Measurements from ENCODE around the gene SDC3. TPM values are rescaled to one million over a fixed set of nuclear protein-coding genes. Genes with fewer than 3 reads are reported as not detected.
"Not testable (repeated sequence)": the region's sequence is repeated elsewhere in the genome, so short reads cannot be mapped to it uniquely, and the experiment has no call there.

SDC3 gene
- polyA plus RNA-seq, 1 donor: 51.8 TPM

GRCh38 chr1:30875916-30876315 lies 32.6 kb downstream of the SDC3 start:
- Histone ChIP-seq H3K4me1 (ENCODE audit: control insufficient read depth, insufficient read depth, low read length) (peaks cover 4% of the 10 kb centered on the region), H3K27me3 (ENCODE audit: control insufficient read depth, insufficient read depth, low read length) (no peaks in the 10 kb centered on the region), H3K9me3 (ENCODE audit: control insufficient read depth, low read depth, low read length) (peaks cover 22% of the 10 kb centered on the region), H3K4me3 (ENCODE audit: low read length) (no peak overlapping the region), H3K36me3 (ENCODE audit: control insufficient read depth, insufficient read depth, low read length) (peaks cover 43% of the 10 kb centered on the region), H3K27ac (ENCODE audit: low read length) (no peak overlapping the region)
- 80% methylated on average over 1 of the region's 11 CpGs for WGBS (ENCODE audit: insufficient coverage, low lambda C conversion rate)
- DNase-seq: no peak

GRCh38 chr1:30875197-30875596 lies 33.4 kb downstream of the SDC3 start:
- Histone ChIP-seq H3K27me3 (ENCODE audit: control insufficient read depth, insufficient read depth, low read length) (no peaks in the 10 kb centered on the region), H3K9me3 (ENCODE audit: control insufficient read depth, low read depth, low read length) (peaks cover 22% of the 10 kb centered on the region), H3K27ac (ENCODE audit: low read length) (no peak overlapping the region), H3K4me3 (ENCODE audit: low read length) (no peak overlapping the region), H3K36me3 (ENCODE audit: control insufficient read depth, insufficient read depth, low read length) (peaks cover 43% of the 10 kb centered on the region), H3K4me1 (ENCODE audit: control insufficient read depth, insufficient read depth, low read length) (peaks cover 4% of the 10 kb centered on the region)
- no CpG with 5 or more reads among the region's 6 CpGs for WGBS (ENCODE audit: insufficient coverage, low lambda C conversion rate)
- no peak for DNase-seq

- Histone ChIP-seq H3K27ac (ENCODE audit: low read length) (no peak overlapping the region), H3K27me3 (ENCODE audit: control insufficient read depth, insufficient read depth, low read length) (no peaks in the 10 kb centered on the region)
- WGBS (ENCODE audit: insufficient coverage, low lambda C conversion rate): no CpG with 5 or more reads among the region's 11 CpGs
Measured at GRCh38 chr1:30874176-30874575, 34.4 kb downstream of the SDC3 start.

GRCh38 chr1:30872948-30873263 lies 35.7 kb downstream of the SDC3 start:
- no CpG with 5 or more reads among the region's 4 CpGs for WGBS (ENCODE audit: insufficient coverage, low lambda C conversion rate)
- Histone ChIP-seq H3K4me1 (ENCODE audit: control insufficient read depth, insufficient read depth, low read length) (no peaks in the 10 kb centered on the region), H3K4me3 (ENCODE audit: low read length) (no peak overlapping the region), H3K27ac (ENCODE audit: low read length) (no peak overlapping the region), H3K27me3 (ENCODE audit: control insufficient read depth, insufficient read depth, low read length) (no peaks in the 10 kb centered on the region), H3K9me3 (ENCODE audit: control insufficient read depth, low read depth, low read length) (peaks cover 22% of the 10 kb centered on the region), H3K36me3 (ENCODE audit: control insufficient read depth, insufficient read depth, low read length) (peaks cover 43% of the 10 kb centered on the region)
- DNase-seq: no peak

More at GRCh38 chr1:30874176-30874575, 34.4 kb downstream of the SDC3 start:
- DNase-seq: no peak
- Histone ChIP-seq H3K36me3 (ENCODE audit: control insufficient read depth, insufficient read depth, low read length) (peaks cover 43% of the 10 kb centered on the region), H3K4me3 (ENCODE audit: low read length) (no peak overlapping the region), H3K4me1 (ENCODE audit: control insufficient read depth, insufficient read depth, low read length) (peaks cover 4% of the 10 kb centered on the region), H3K9me3 (ENCODE audit: control insufficient read depth, low read depth, low read length) (peaks cover 22% of the 10 kb centered on the region)

- DNase-seq: no peak
- peaks cover 43% of the 10 kb centered on the region for H3K36me3 ChIP-seq (ENCODE audit: control insufficient read depth, insufficient read depth, low read length)
Measured at GRCh38 chr1:30872033-30872947, 36.3 kb downstream of the SDC3 start.

GRCh38 chr1:30871276-30871871 lies 37.2 kb downstream of the SDC3 start:
- peaks cover 22% of the 10 kb centered on the region for H3K9me3 ChIP-seq (ENCODE audit: control insufficient read depth, low read depth, low read length)
- DNase-seq: no peak
- H3K27me3 ChIP-seq (ENCODE audit: control insufficient read depth, insufficient read depth, low read length): no peaks in the 10 kb centered on the region
- H3K4me3 ChIP-seq (ENCODE audit: low read length): no peak overlapping the region
- no CpG with 5 or more reads among the region's 6 CpGs for WGBS (ENCODE audit: insufficient coverage, low lambda C conversion rate)
- no peaks in the 10 kb centered on the region for H3K4me1 ChIP-seq (ENCODE audit: control insufficient read depth, insufficient read depth, low read length)
- peaks cover 38% of the 10 kb centered on the region for H3K36me3 ChIP-seq (ENCODE audit: control insufficient read depth, insufficient read depth, low read length)
- H3K27ac ChIP-seq (ENCODE audit: low read length): no peak overlapping the region

More at GRCh38 chr1:30872033-30872947, 36.3 kb downstream of the SDC3 start:
- WGBS (ENCODE audit: insufficient coverage, low lambda C conversion rate): no CpG with 5 or more reads among the region's 9 CpGs
- Histone ChIP-seq H3K27me3 (ENCODE audit: control insufficient read depth, insufficient read depth, low read length) (no peaks in the 10 kb centered on the region), H3K9me3 (ENCODE audit: control insufficient read depth, low read depth, low read length) (peaks cover 22% of the 10 kb centered on the region), H3K4me3 (ENCODE audit: low read length) (no peak overlapping the region), H3K4me1 (ENCODE audit: control insufficient read depth, insufficient read depth, low read length) (no peaks in the 10 kb centered on the region), H3K27ac (ENCODE audit: low read length) (no peak overlapping the region)

- WGBS (ENCODE audit: insufficient coverage, low lambda C conversion rate): no CpG with 5 or more reads among the region's 4 CpGs
- H3K36me3 ChIP-seq (ENCODE audit: control insufficient read depth, insufficient read depth, low read length): peaks cover 34% of the 10 kb centered on the region
- H3K27ac ChIP-seq (ENCODE audit: low read length): no peak overlapping the region
- H3K4me3 ChIP-seq (ENCODE audit: low read length): no peak overlapping the region
- no peaks in the 10 kb centered on the region for H3K27me3 ChIP-seq (ENCODE audit: control insufficient read depth, insufficient read depth, low read length)
- H3K9me3 ChIP-seq (ENCODE audit: control insufficient read depth, low read depth, low read length): peaks cover 22% of the 10 kb centered on the region
- no peak for DNase-seq
- no peaks in the 10 kb centered on the region for H3K4me1 ChIP-seq (ENCODE audit: control insufficient read depth, insufficient read depth, low read length)
Measured at GRCh38 chr1:30870656-30871055, 37.9 kb downstream of the SDC3 start.

- Histone ChIP-seq H3K27ac (ENCODE audit: low read length) (no peak overlapping the region), H3K36me3 (ENCODE audit: control insufficient read depth, insufficient read depth, low read length) (peaks cover 33% of the 10 kb centered on the region), H3K4me1 (ENCODE audit: control insufficient read depth, insufficient read depth, low read length) (no peaks in the 10 kb centered on the region), H3K4me3 (ENCODE audit: low read length) (no peak overlapping the region), H3K9me3 (ENCODE audit: control insufficient read depth, low read depth, low read length) (peaks cover 22% of the 10 kb centered on the region), H3K27me3 (ENCODE audit: control insufficient read depth, insufficient read depth, low read length) (no peaks in the 10 kb centered on the region)
- WGBS (ENCODE audit: insufficient coverage, low lambda C conversion rate): no CpG with 5 or more reads among the region's 3 CpGs
- no peak for DNase-seq
Measured at GRCh38 chr1:30870035-30870434, 38.5 kb downstream of the SDC3 start.

- no CpG with 5 or more reads among the region's 13 CpGs for WGBS (ENCODE audit: insufficient coverage, low lambda C conversion rate)
- Histone ChIP-seq H3K4me3 (ENCODE audit: low read length) (no peak overlapping the region), H3K27me3 (ENCODE audit: control insufficient read depth, insufficient read depth, low read length) (no peaks in the 10 kb centered on the region), H3K9me3 (ENCODE audit: control insufficient read depth, low read depth, low read length) (peaks cover 18% of the 10 kb centered on the region), H3K27ac (ENCODE audit: low read length) (no peak overlapping the region), H3K4me1 (ENCODE audit: control insufficient read depth, insufficient read depth, low read length) (no peaks in the 10 kb centered on the region), H3K36me3 (ENCODE audit: control insufficient read depth, insufficient read depth, low read length) (peaks cover 22% of the 10 kb centered on the region)
- DNase-seq: no peak
Measured at GRCh38 chr1:30868833-30869435, 39.6 kb downstream of the SDC3 start.

GRCh38 chr1:30868057-30868456 lies 40.5 kb downstream of the SDC3 start:
- not testable (repeated sequence) for H3K4me3 ChIP-seq (ENCODE audit: low read length); H3K27ac ChIP-seq (ENCODE audit: low read length); DNase-seq; H3K4me1 ChIP-seq (ENCODE audit: control insufficient read depth, insufficient read depth, low read length); H3K27me3 ChIP-seq (ENCODE audit: control insufficient read depth, insufficient read depth, low read length)
- WGBS (ENCODE audit: insufficient coverage, low lambda C conversion rate): no CpG with 5 or more reads among the region's 4 CpGs
- peaks cover 13% of the 10 kb centered on the region for H3K36me3 ChIP-seq (ENCODE audit: control insufficient read depth, insufficient read depth, low read length)
- peaks cover 14% of the 10 kb centered on the region for H3K9me3 ChIP-seq (ENCODE audit: control insufficient read depth, low read depth, low read length)
